ENCODE results near the gene NRARP.

DNA sequence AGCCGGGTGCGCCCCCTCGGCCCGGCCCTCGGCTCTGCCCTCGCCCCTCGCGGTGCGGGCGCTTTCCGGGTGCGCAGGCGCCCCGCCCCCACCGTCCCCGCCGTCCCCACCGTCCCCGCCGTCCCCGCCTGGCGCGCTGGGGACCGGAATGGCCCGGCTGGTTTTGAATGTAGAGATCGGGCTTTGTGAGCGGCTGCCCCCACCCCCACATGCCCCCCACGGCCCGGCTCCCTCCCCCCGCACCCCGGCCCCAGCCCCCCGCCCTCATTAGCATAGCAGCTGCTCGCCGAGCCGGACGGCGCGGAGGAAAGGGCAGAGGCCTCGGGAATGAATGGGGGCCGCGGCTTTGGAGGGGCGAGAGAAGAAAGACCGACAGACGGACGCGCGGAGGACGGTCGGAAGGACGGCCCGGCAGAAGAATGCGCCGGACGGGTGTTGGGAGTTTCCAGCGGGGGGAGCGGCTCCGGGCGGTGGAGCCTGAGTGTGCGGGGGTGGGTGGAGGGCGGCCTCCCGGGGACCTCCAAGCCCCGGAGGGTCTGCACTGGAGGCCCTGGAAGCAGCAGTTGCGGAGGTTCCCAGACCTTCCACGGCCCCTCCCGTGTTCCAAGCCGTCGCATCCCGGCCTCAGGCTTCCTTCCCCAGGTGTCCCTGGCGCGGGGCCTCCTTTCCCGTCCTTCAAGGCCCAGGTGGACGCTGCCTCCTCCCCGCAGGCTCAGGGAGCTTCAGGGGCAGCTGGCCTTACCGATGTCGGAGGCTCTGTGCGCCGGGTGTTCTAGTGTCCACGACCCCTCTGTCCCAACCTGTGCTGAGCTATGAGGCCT is 6.0 kb downstream of the NRARP start:
- TF ChIP-seq, protein P1, sequence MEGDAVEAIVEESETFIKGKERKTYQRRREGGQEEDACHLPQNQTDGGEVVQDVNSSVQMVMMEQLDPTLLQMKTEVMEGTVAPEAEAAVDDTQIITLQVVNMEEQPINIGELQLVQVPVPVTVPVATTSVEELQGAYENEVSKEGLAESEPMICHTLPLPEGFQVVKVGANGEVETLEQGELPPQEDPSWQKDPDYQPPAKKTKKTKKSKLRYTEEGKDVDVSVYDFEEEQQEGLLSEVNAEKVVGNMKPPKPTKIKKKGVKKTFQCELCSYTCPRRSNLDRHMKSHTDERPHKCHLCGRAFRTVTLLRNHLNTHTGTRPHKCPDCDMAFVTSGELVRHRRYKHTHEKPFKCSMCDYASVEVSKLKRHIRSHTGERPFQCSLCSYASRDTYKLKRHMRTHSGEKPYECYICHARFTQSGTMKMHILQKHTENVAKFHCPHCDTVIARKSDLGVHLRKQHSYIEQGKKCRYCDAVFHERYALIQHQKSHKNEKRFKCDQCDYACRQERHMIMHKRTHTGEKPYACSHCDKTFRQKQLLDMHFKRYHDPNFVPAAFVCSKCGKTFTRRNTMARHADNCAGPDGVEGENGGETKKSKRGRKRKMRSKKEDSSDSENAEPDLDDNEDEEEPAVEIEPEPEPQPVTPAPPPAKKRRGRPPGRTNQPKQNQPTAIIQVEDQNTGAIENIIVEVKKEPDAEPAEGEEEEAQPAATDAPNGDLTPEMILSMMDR (IDR thresholded peaks at IDR 0.05; ENCODE audit: low read length): no peak
- no peak for TF ChIP-seq EZH2 (optimal IDR thresholded peaks at IDR 0.05; ENCODE audit: low read depth, low read length)
